Ovary (tissue), 9 donors: ENCODE measurements around the gene SAMD10. TPM values are rescaled to one million over a fixed set of nuclear protein-coding genes. Genes with fewer than 3 reads are reported as not detected.

ENCODE experiments used
- DNase-seq, 5 donors: peaks; one replicate each; pipeline ENCODE4 v3.0.0-alpha.2; 2019 to 2020
- H3K27ac ChIP-seq, 2 donors: fragments of 200-600 bp; one replicate each; pipeline versions ENCODE4 v1.5.1 to v1.8.0; 2019 to 2022
- H3K27me3 ChIP-seq: fragments of 200-600 bp; one replicate; pipeline ENCODE4 v1.8.0; 2022
- H3K36me3 ChIP-seq: fragments of 200-600 bp; sonication (generic); one replicate; pipeline ENCODE4 v1.5.1; 2019
- H3K4me1 ChIP-seq: one replicate; pipeline ENCODE4 v1.8.1; 2013; ENCODE audit warnings: mild to moderate bottlenecking, moderate library complexity; ENCODE audit not compliant: insufficient read depth
- H3K4me3 ChIP-seq: fragments of 200-600 bp; sonication (generic); one replicate; pipeline ENCODE4 v1.5.1; 2017
- H3K9me3 ChIP-seq, 2 donors: fragments of 200-600 bp in 1 of 2; sonication (generic) in 1 of 2; one replicate each; pipeline versions ENCODE4 v1.5.1 to v1.8.1; 2013 to 2019; ENCODE audit warnings: mild to moderate bottlenecking in 1 of 2, moderate library complexity in 1 of 2
- CTCF ChIP-seq, 3 donors: fragments of 450-650 bp in 2 of 3; fragments of 200-600 bp in 1 of 3; IDR thresholded peaks; one replicate each; pipeline versions ENCODE4 v1.5.1 to v1.8.0; 2016 to 2022; ENCODE audit warnings: antibody characterized with exemption in 3 of 3, mild to moderate bottlenecking in 1 of 3
- EP300 ChIP-seq: sonication (generic); formaldehyde crosslinking; IDR thresholded peaks from one replicate; pipeline ENCODE4 v1.6.1; 2017; ENCODE audit warnings: antibody characterized with exemption
- POLR2A ChIP-seq: fragments of 450-650 bp; IDR thresholded peaks from one replicate; pipeline ENCODE4 v1.6.1; 2017; ENCODE audit warnings: antibody characterized with exemption, mild to moderate bottlenecking, moderate library complexity
- WGBS, 3 donors: extraction: QIAGEN DNeasy Blood & Tissue Kit in 1 of 3; methylation state at CpG; one replicate each; pipeline versions ENCODE4 v1.1.5 to v1.1.7; 2013 to 2017; 5-methylcytosine and 5-hydroxymethylcytosine counted together
- intact Hi-C, 4 donors: fragments of 100-400 bp; cut with DNase I; formaldehyde crosslinking; loops; one replicate each; pipeline versions ENCODE4 v1.11.0 to v1.15.1; 2022 to 2023
- polyA plus RNA-seq, 2 donors: library from polyadenylated mRNA; stranded (reverse); fragments of 200-250 nt in 1 of 2; fragments of 350-450 nt in 1 of 2; fragmentation: Illumina TruSeq in 1 of 2; extraction: RNeasy Lipid Tissue Mini Kit (QIAGEN cat#74804) in 1 of 2; gene quantifications; one replicate each; pipeline ENCODE4 v1.2.3, GENCODE V29; 2013 to 2014
- total RNA-seq, 7 donors: library from RNA; depleted of rRNA in 2 of 7; stranded (reverse); fragments of >200 nt in 2 of 7; fragmentation: NEBNext Ultra II Directional in 3 of 7; extraction: Animal tissue kit (Norgen Biotek cat#: 25700) in 3 of 7; gene quantifications; one replicate each; pipeline versions ENCODE4 v1.1.0 to v1.2.4, GENCODE V29; 2016 to 2023
- donor health status: DM: no; HTN: no; CAD: no; lungs with moderate emphysema.
- donor health status: DM: no; HTN: no; CAD: no.
- donor health status: Bipolar disorder and iron deficiency.
- donor health status: DM: yes; HTN: yes; CAD: no.
- donor health status: DM: no; HTN: no; CAD: no.
- donor health status: DM: yes; HTN: yes; CAD: no.

Gene SAMD10
- total and polyA plus RNA-seq, 9 donors = 0.20 to 3.1 (median 0.50) TPM

GRCh38 chr20:64009811-64010387 is 30.5 kb upstream of the SAMD10 start:
- Histone ChIP-seq H3K36me3 (no peaks in the 10 kb centered on the region), H3K27ac (no peak overlapping the region), H3K4me1 (no peaks in the 10 kb centered on the region), H3K27me3 (no peaks in the 10 kb centered on the region), H3K9me3 (no peaks in the 10 kb centered on the region), H3K4me3 (no peak overlapping the region)
- TF ChIP-seq CTCF (IDR thresholded peaks at IDR 0.05) = no peak
- no peak for DNase-seq
- intact Hi-C loops = no loop called here
- 83 to 91% (median 89%) methylated on average over 13 of the region's 13 CpGs for WGBS, 3 donors

GRCh38 chr20:64006902-64007301 is 27.5 kb upstream of the SAMD10 start:
- no peaks in the 10 kb centered on the region for H3K27me3 ChIP-seq
- intact Hi-C loops = no loop called here
- no peaks in the 10 kb centered on the region for H3K9me3 ChIP-seq
- no peaks in the 10 kb centered on the region for H3K4me1 ChIP-seq
- DNase-seq = no peak
- H3K36me3 ChIP-seq = no peaks in the 10 kb centered on the region
- 94 to 100% (median 95%) methylated on average over 3 of the region's 3 CpGs for WGBS, 3 donors
- no peak overlapping the region for H3K4me3 ChIP-seq
- TF ChIP-seq CTCF (IDR thresholded peaks at IDR 0.05) (no peak), POLR2A (no peak), EP300 (no peak)
- H3K27ac ChIP-seq = no peak overlapping the region

GRCh38 chr20:64006490-64006889 is 27.0 kb upstream of the SAMD10 start:
- Histone ChIP-seq H3K27ac (no peak overlapping the region), H3K4me3 (no peak overlapping the region), H3K27me3 (no peaks in the 10 kb centered on the region), H3K4me1 (no peaks in the 10 kb centered on the region), H3K36me3 (no peaks in the 10 kb centered on the region), H3K9me3 (no peaks in the 10 kb centered on the region)
- no peak for DNase-seq
- intact Hi-C loops = no loop called here
- WGBS, 3 donors = 81 to 85% (median 84%) methylated on average over 10 of the region's 10 CpGs
- TF ChIP-seq POLR2A (no peak), CTCF (IDR thresholded peaks at IDR 0.05) (no peak), EP300 (no peak)

GRCh38 chr20:64005394-64005793 is 26.0 kb upstream of the SAMD10 start:
- DNase-seq = no peak
- TF ChIP-seq POLR2A = no peak
- TF ChIP-seq CTCF (IDR thresholded peaks at IDR 0.05) = no peak
- TF ChIP-seq EP300 = no peak
- Histone ChIP-seq H3K27ac (no peak overlapping the region), H3K36me3 (no peaks in the 10 kb centered on the region), H3K27me3 (no peaks in the 10 kb centered on the region), H3K9me3 (no peaks in the 10 kb centered on the region), H3K4me3 (no peak overlapping the region), H3K4me1 (no peaks in the 10 kb centered on the region)
- WGBS, 3 donors = 65 to 72% (median 69%) methylated on average over 6 of the region's 6 CpGs
- intact Hi-C loops = no loop called here
